GM23338 (cell line): ENCODE results near the gene GRAMD2B.

ENCODE experiments used
- CREB1 ChIP-seq: fragments of 250-450 bp; sonication (Bioruptor Pico); IDR thresholded peaks from 2 replicates; pipeline ENCODE4 v1.5.0; 2020; ENCODE audit warnings: low read depth, mild to moderate bottlenecking, moderate library complexity
- CTCF ChIP-seq, 2 experiments: fragments of 200-600 bp in 1 of 2; sonication (generic) in 1 of 2; conservative IDR thresholded peaks; 2 replicates each; pipeline versions ENCODE4 v1.5.1 to v1.6.1; 2016 to 2017; ENCODE audit warnings: antibody characterized with exemption in 2 of 2, low read depth in 2 of 2, mild to moderate bottlenecking in 2 of 2, moderate library complexity in 1 of 2
- JUNB ChIP-seq: IDR thresholded peaks from one replicate; pipeline ENCODE4 v1.6.1; 2016; ENCODE audit warnings: antibody characterized with exemption; ENCODE audit not compliant: unreplicated experiment
- REST ChIP-seq: IDR thresholded peaks from one replicate; pipeline ENCODE4 v1.6.1; 2018; ENCODE audit warnings: antibody characterized with exemption; ENCODE audit not compliant: unreplicated experiment

- TF ChIP-seq REST: no peak
- TF ChIP-seq CTCF (conservative IDR thresholded peaks at IDR 0.05; ENCODE audit: low read depth in 2 of 2): no peak
- TF ChIP-seq CREB1 (CRISPR knock-in tag): no peak
- TF ChIP-seq JUNB: no peak
Measured at GRCh38 chr5:126503602-126504104, 80.4 kb downstream of the GRAMD2B start.
